ENCODE data around the gene ORAI3. TPM values are rescaled to one million over a fixed set of nuclear protein-coding genes. Genes with fewer than 3 reads are reported as not detected.
A peak's percentile ranks its signal among the peaks of the same experiment; 100 is the strongest.

Gene ORAI3
- total and polyA plus RNA-seq, 4 donors, result 10.4 to 28.0 (median 14.7) TPM

DNA sequence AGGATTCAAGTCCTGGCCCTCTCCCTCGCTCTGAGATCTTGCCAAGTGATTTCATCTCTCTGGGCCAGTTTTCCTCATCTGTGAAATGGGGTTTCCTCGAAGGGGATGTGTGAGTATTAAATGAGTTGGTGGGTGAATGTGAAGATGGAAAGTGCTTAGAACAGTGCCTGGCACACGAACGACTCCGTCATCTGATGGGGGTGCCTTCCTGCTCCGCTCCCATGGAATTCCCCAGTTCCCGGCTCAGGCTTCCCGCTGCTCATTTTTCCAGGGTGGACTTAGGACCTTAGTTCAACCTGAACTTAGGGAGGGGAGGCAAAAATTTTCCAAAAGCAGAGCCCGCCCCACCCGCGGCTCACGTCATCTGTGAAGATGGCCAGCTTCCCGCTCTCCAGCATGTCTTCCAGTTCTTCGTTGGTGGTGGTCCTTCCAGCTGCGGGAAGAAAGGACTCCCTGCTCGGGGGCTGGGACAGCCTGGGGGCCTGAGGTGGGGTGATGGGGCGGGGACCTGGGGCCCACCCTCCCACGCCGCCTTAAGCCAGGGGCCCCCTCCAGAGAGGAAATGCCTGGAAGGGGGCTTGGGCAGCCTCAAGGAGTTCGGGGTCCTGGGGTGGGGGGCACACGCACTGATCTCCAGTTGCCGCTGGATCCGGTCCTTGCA lies 47.6 kb downstream of the ORAI3 start:
- H3K9me3 ChIP-seq (ENCODE audit: control insufficient read depth, insufficient read depth, low read length), result no peaks in the 10 kb centered on the region
- peak overlapping the region; percentile 26 for H3K4me3 ChIP-seq (ENCODE audit: low read depth, low read length)
- H3K27ac ChIP-seq (ENCODE audit: low read depth, low read length), result no peak overlapping the region
- WGBS (ENCODE audit: insufficient coverage), result 42% methylated on average over 15 of the region's 23 CpGs
- DNase-seq (ENCODE audit: low read depth in 4 of 6, low spot score in 6 of 6), result no peak
- no peaks in the 10 kb centered on the region for H3K27me3 ChIP-seq (ENCODE audit: control insufficient read depth, insufficient read depth, low read length)
- H3K36me3 ChIP-seq (ENCODE audit: control insufficient read depth, insufficient read depth, low read length), result peaks cover 68% of the 10 kb centered on the region
- H3K4me1 ChIP-seq (ENCODE audit: control insufficient read depth, insufficient read depth, low read length), result peaks cover 13% of the 10 kb centered on the region

DNA sequence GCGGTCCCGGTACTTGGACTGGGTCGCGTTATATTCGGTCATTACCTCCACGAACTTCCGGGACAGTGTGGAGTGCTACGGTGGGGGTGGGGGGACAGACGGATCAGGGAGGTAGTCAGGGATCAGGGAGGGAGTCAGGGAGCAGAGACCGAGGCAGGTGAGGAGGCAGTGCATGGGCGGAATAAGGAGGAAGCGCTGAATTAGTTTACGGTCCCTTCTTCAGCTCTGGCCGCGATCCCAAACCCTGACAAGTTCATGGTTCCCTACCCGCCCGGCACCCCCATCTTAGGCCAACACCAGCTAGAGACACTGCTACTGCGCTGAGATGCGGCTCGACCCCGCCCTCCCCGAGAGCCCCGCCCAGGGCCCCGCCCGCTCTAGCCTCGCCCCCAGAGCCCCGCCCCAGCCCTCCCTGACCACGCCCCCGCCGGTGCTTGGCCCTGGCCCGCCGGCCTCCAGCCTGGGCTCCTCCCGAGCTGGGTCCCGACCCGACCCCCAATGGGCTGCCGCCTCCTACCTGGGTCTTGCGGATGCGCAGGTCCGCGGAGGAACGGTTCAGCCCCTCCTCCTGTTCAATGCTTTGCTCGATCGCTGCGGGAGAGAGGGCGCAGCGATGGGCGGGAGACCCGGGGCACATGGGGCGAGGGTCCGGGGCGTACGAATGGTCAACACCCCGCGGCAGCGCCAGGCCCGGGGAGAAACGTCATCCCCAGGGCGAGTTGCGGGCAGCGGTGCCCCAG lies 48.3 kb downstream of the ORAI3 start:
- peaks cover 69% of the 10 kb centered on the region for H3K36me3 ChIP-seq (ENCODE audit: control insufficient read depth, insufficient read depth, low read length)
- H3K4me3 ChIP-seq (ENCODE audit: low read depth, low read length), result peak overlapping the region; percentile 31
- H3K27ac ChIP-seq (ENCODE audit: low read depth, low read length), result no peak overlapping the region

DNA sequence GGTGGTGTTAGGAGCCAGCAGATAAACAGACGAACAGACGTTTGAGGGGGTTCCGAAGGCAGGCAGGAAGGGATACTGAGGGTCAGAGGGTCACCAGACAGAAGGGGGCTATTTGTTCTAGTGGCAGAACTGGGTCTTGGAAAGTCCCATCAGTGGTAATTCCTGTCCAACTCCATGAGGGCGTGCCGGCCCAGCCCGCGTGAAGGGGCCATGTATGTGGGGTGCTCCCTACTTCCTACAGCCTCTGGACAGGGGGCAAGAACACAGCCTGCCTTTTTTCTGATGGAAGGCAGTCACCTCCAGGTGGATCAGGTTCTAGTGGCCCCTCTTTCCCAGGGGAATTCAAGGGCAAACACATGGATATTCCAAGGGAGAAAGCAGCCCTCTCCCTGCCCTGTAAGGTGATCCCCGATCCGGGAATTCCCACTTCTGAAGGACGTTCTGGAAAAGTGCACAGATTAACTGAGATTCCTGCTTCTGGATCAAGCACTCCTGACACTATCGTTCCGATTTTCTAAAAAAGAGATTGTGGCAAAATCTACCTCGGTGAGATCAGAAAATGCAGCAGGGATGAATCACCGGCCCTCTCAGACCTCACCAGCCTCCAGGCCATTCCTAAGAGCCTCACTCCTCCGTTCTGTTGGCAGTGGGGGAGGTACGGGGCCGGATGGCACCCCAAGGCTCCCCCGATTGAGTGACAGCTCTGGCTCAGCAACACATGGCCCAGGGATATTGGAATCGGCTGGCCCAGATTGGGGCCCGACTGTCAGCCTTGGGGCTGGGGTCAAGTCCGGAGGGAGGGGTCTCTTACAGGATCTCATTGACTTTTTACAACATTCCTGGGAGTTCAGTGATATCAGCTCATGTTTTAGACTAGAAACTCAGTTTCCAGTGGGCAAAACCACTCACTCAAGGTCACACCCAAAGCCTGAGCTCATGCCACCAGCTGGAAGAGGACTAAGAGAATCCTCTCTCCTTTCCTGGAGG lies 49.1 kb downstream of the ORAI3 start:
- no peak overlapping the region for H3K27ac ChIP-seq (ENCODE audit: low read depth, low read length)
- no peaks in the 10 kb centered on the region for H3K9me3 ChIP-seq (ENCODE audit: control insufficient read depth, insufficient read depth, low read length)
- 67% methylated on average over 21 of the region's 21 CpGs for WGBS (ENCODE audit: insufficient coverage)
- DNase-seq (ENCODE audit: low read depth in 4 of 6, low spot score in 6 of 6), result no peak
- H3K27me3 ChIP-seq (ENCODE audit: control insufficient read depth, insufficient read depth, low read length), result no peaks in the 10 kb centered on the region
- peak overlapping the region; percentile 31 for H3K4me3 ChIP-seq (ENCODE audit: low read depth, low read length)
- H3K4me1 ChIP-seq (ENCODE audit: control insufficient read depth, insufficient read depth, low read length), result peaks cover 16% of the 10 kb centered on the region
- H3K36me3 ChIP-seq (ENCODE audit: control insufficient read depth, insufficient read depth, low read length), result peaks cover 65% of the 10 kb centered on the region

More for the DNA sequence above, 48.3 kb downstream of the ORAI3 start:
- Histone ChIP-seq H3K4me1 (ENCODE audit: control insufficient read depth, insufficient read depth, low read length) (peaks cover 13% of the 10 kb centered on the region), H3K27me3 (ENCODE audit: control insufficient read depth, insufficient read depth, low read length) (no peaks in the 10 kb centered on the region), H3K9me3 (ENCODE audit: control insufficient read depth, insufficient read depth, low read length) (no peaks in the 10 kb centered on the region)
- WGBS (ENCODE audit: insufficient coverage), result 6% methylated on average over 57 of the region's 60 CpGs
- DNase-seq (ENCODE audit: low read depth in 4 of 6, low spot score in 6 of 6), result peak in 2 of 6 donors; percentile 28 to 64

DNA sequence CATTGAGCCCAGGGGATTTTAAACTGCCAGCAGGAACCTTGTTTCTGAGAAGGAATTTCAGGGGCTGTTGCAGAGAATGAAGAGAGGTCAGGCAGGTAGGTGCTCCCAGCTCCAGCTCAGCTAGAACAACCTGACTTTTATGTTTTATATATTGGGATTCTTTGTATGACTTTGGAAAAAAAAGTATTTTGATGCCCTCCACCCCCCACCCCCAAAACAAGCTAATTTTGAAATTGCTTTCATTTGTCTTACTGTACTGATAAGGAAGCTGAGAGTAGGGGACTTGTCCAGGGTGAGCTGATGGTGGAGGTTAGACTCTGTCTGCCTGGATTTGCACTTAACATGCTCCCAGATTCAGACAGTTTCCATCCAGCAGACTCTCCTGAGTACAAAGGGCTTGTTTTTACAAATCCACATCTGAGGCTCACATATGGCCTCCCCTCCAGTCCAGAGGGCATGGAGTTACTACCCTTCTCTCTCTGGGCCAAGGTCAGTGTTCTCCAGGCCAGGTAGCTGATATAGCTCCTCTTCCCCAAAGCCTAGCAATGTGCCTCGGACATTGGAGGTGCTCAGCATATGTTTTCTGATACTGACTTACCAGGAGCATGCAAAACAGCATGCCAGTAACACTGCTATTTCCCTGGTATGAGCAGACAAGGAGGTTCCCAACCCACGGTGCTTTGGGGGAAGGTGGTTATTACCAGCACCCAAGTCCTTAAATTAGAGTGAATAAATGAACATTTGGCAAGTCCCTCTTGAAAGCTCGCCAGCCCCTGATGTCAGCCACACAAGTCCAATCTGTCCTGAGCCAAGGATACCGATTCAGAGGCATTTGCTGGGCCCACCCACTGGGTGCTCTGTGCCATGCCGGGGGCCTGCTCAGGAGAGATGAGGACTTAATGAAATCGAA lies 50.2 kb downstream of the ORAI3 start:
- no peaks in the 10 kb centered on the region for H3K27me3 ChIP-seq (ENCODE audit: control insufficient read depth, insufficient read depth, low read length)
- H3K36me3 ChIP-seq (ENCODE audit: control insufficient read depth, insufficient read depth, low read length), result peaks cover 60% of the 10 kb centered on the region
- no peak for DNase-seq (ENCODE audit: low read depth in 4 of 6, low spot score in 6 of 6)
- no peak overlapping the region for H3K4me3 ChIP-seq (ENCODE audit: low read depth, low read length)
- peaks cover 21% of the 10 kb centered on the region for H3K4me1 ChIP-seq (ENCODE audit: control insufficient read depth, insufficient read depth, low read length)
- no peaks in the 10 kb centered on the region for H3K9me3 ChIP-seq (ENCODE audit: control insufficient read depth, insufficient read depth, low read length)
- no peak overlapping the region for H3K27ac ChIP-seq (ENCODE audit: low read depth, low read length)
- 62% methylated on average over 5 of the region's 6 CpGs for WGBS (ENCODE audit: insufficient coverage)

DNA sequence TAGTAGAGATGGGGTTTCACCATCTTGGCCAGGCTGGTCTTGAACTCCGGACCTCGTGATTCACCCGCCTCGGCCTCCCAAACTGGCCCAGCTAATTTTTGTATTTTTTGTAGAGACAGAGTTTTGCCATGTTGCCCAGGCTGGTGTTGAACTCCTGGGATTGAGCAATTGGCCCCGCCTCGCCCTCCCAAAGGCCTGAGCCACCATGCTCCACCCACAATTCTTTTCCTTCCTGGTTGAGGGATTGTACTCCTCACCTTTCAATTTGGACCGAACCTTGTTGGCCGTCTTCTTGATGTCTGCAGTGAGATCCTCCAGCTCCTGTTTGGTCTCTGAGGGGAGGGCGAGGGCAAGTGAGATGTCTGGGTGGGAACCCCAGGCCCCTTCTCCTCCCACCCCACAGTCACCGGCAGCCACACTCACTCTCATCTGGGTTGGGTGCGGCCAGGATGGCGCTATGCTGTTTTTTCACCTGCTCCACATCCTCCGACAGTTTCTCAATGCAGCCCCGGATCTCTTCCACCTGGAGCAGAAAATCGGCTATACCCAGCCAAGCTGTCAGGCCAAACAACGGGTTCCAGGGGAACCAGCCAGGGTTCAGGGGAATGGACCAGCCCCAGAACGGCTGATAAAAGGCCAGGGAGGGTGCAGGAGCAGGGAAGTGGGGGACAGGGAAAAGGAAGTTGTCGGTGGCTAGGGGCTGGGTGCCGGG lies 52.0 kb downstream of the ORAI3 start:
- Histone ChIP-seq H3K27me3 (ENCODE audit: control insufficient read depth, insufficient read depth, low read length) (no peaks in the 10 kb centered on the region), H3K27ac (ENCODE audit: low read depth, low read length) (no peak overlapping the region), H3K4me3 (ENCODE audit: low read depth, low read length) (no peak overlapping the region), H3K4me1 (ENCODE audit: control insufficient read depth, insufficient read depth, low read length) (peaks cover 21% of the 10 kb centered on the region), H3K36me3 (ENCODE audit: control insufficient read depth, insufficient read depth, low read length) (peaks cover 58% of the 10 kb centered on the region), H3K9me3 (ENCODE audit: control insufficient read depth, insufficient read depth, low read length) (no peaks in the 10 kb centered on the region)
- WGBS (ENCODE audit: insufficient coverage), result 94% methylated on average over 12 of the region's 19 CpGs
- no peak for DNase-seq (ENCODE audit: low read depth in 4 of 6, low spot score in 6 of 6)

DNA sequence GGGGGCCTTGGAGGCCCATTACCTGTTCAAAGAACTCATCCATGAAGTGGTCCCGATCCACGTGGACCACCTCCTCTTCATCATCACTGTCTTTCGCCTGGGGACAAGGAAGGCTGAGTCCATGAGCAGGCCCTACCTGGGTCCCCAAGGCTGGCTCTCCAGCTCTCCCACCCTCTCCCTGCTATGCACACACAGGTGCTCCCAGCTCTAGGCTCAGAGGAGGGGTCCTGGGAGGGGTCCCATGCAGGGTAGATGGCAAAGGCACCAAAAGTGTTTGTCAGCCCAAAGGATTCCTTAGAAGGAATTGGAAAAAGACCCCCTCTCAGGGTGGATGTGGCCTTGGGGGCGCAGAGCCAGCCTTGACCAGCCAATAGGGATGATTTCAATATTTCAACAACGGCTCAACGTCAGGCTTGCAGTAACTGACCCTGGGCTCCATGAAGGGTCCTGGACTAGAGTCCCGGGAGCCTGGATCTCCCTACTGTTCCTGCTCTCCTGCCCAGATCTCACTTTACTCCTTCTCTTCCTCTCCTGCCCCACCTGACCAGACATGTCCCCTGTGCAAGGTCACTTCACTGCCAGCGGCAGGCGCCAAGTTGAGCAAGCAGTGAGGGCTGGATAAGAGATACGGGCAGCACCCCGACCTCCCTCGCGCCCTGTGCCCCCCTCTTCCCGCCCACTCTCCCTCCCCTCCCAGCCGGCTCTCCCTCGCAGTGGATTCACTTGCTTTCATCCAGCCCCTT lies 52.8 kb downstream of the ORAI3 start:
- H3K27me3 ChIP-seq (ENCODE audit: control insufficient read depth, insufficient read depth, low read length), result no peaks in the 10 kb centered on the region
- no peak for DNase-seq (ENCODE audit: low read depth in 4 of 6, low spot score in 6 of 6)
- 68% methylated on average over 16 of the region's 16 CpGs for WGBS (ENCODE audit: insufficient coverage)
- no peak overlapping the region for H3K27ac ChIP-seq (ENCODE audit: low read depth, low read length)
- peaks cover 18% of the 10 kb centered on the region for H3K4me1 ChIP-seq (ENCODE audit: control insufficient read depth, insufficient read depth, low read length)
- H3K4me3 ChIP-seq (ENCODE audit: low read depth, low read length), result no peak overlapping the region
- H3K9me3 ChIP-seq (ENCODE audit: control insufficient read depth, insufficient read depth, low read length), result no peaks in the 10 kb centered on the region
- H3K36me3 ChIP-seq (ENCODE audit: control insufficient read depth, insufficient read depth, low read length), result peaks cover 62% of the 10 kb centered on the region

DNA sequence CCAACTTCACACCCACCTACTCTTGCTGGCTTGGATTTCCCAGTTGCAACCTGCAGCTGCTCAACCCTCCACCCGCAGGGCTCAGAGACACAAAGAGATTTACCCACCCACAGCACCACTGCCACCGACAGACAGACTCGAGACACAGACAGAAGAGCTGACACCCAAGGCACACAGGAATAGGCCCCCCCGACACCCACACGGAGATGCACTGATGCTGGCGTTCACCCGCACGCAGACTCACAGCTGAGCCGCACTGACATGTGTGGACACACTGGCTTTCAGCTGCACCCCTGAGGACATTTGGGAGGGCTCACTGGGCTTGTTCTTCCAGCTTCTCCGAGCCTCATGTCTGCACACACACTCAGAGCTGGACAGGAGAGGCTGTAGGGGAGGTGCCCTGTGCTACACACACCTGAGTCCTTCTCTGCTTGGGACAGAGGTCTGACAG lies 53.4 kb downstream of the ORAI3 start:
- Histone ChIP-seq H3K4me1 (ENCODE audit: control insufficient read depth, insufficient read depth, low read length) (peaks cover 13% of the 10 kb centered on the region), H3K4me3 (ENCODE audit: low read depth, low read length) (no peak overlapping the region), H3K27ac (ENCODE audit: low read depth, low read length) (no peak overlapping the region), H3K27me3 (ENCODE audit: control insufficient read depth, insufficient read depth, low read length) (no peaks in the 10 kb centered on the region), H3K36me3 (ENCODE audit: control insufficient read depth, insufficient read depth, low read length) (peaks cover 63% of the 10 kb centered on the region), H3K9me3 (ENCODE audit: control insufficient read depth, insufficient read depth, low read length) (no peaks in the 10 kb centered on the region)
- 79% methylated on average over 9 of the region's 10 CpGs for WGBS (ENCODE audit: insufficient coverage)
- no peak for DNase-seq (ENCODE audit: low read depth in 4 of 6, low spot score in 6 of 6)

DNA sequence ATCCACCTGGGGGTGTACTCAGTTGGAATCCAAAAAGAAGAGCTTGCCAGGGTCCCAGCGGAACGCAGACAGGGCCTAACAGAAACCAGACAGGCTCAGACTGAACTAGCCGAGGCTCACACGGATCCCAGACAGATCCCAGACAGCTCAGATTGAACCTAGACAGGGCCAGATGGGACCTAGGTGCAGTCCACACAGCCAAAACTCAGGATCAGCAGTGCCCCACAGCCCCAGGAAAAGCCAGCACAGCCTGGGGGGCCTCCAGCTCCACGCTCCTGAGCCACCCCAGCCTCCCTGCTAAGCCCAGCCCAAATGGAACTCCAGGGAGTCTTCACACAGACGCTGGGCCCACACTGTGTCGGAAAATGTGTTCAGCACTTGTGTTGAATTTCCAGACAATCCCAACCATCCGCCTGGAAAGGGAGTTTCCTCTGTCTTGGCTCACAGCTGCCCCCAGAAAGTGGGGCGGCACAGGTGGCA lies 54.0 kb downstream of the ORAI3 start:
- no peaks in the 10 kb centered on the region for H3K9me3 ChIP-seq (ENCODE audit: control insufficient read depth, insufficient read depth, low read length)
- peaks cover 58% of the 10 kb centered on the region for H3K36me3 ChIP-seq (ENCODE audit: control insufficient read depth, insufficient read depth, low read length)
- no peak for DNase-seq (ENCODE audit: low read depth in 4 of 6, low spot score in 6 of 6)
- no peak overlapping the region for H3K4me3 ChIP-seq (ENCODE audit: low read depth, low read length)
- H3K4me1 ChIP-seq (ENCODE audit: control insufficient read depth, insufficient read depth, low read length), result peaks cover 11% of the 10 kb centered on the region
- no peaks in the 10 kb centered on the region for H3K27me3 ChIP-seq (ENCODE audit: control insufficient read depth, insufficient read depth, low read length)
- no peak overlapping the region for H3K27ac ChIP-seq (ENCODE audit: low read depth, low read length)
- 79% methylated on average over 9 of the region's 9 CpGs for WGBS (ENCODE audit: insufficient coverage)
